Measurements from ENCODE around the gene RIOK2. TPM values are rescaled to one million over a fixed set of nuclear protein-coding genes. Genes with fewer than 3 reads are reported as not detected.

RIOK2 gene
- polyA plus RNA-seq (2012; ENCODE audit: insufficient read depth, insufficient read length, low read depth), result 58.1 TPM

- H3K9me3 ChIP-seq, result no peaks in the 10 kb centered on the region; the same call in 1 of the 2 replicates
- H3K36me3 ChIP-seq, result peaks cover 13% of the 10 kb centered on the region
- TF ChIP-seq CTCF (IDR thresholded peaks at IDR 0.05; ENCODE audit: low read depth, low read length), result no peak
- H3K4me3 ChIP-seq (ENCODE audit: low read depth, low read length), result peak within 1 kb of the TSS; percentile 74
- H3K4me1 ChIP-seq, result 0 out of 2 replicates have a peak, but pooled peaks cover 3% of the 10 kb centered on the region
- H3K27me3 ChIP-seq, result no peaks in the 10 kb centered on the region
- peak; percentile 96 for DNase-seq
Measured at GRCh38 chr5:97183100-97183929, at the start of gene RIOK2. Gene RIOK2, minus strand, starts transcription at chr5:97183247. Its CDS starts 56 bp downstream, at chr5:97183191.

DNA sequence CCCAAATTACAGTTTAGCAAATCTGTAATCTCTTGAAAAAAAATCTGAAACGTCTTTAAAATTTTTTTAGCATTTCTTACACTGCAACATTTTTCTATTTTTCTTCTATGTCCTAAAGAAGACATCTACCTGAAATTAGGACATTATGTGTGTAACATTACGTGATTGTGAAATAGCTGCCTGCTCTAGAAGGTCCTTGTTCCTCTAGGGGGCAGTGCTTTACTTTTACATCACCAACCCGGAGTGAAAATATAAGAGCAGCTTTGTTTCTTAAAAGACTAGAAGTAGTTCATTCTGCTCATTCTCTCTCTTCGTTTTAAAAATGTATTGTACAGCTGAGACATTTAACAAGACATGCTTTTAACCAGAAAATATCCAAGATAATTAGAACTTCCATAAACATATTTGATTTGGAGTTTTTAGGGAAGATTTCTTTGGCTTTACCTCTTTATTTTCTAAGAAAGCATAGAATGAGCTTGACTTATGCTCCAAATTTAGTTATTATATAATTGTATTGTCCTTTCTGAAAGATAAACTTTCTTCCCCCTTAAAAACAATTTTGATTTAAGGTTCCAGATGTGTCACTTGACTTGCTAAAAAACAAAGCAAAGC, 48.1 kb upstream of the RIOK2 start:
- no peaks in the 10 kb centered on the region for H3K36me3 ChIP-seq
- no peaks in the 10 kb centered on the region for H3K9me3 ChIP-seq
- peak; percentile 91 for TF ChIP-seq CTCF (IDR thresholded peaks at IDR 0.05; ENCODE audit: low read depth, low read length)
- no peak overlapping the region for H3K4me3 ChIP-seq (ENCODE audit: low read depth, low read length)
- DNase-seq, result peak; percentile 43
- H3K4me1 ChIP-seq, result no peaks in the 10 kb centered on the region
- H3K27me3 ChIP-seq, result no peaks in the 10 kb centered on the region

DNA sequence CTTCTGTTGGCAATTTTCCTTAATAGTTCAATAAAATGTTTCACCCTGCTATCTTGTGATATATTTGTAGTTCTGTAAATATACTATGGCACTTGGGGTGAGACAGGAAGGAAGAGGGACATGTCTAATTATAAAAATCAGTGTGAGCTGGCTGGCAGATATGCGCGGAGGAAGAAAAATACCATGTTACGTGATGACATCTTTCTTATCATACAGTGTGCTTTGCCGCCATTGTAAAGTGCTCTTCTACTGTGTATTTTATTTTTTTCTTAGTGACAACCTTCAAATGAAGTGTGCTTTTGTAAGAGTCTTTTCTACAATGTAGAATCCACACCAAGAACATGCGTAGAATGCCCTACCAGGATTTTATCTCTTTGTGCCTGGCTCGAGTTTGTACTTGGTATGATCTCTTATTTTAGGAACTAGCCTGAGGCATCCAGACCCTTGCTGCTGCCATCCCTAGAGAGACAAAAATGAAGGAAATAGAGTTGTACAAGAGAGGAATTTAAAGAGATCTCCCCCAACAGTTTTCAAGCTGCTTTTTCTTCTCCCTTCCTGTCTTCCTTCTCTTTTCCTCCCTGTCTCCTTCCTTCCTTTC, 46.7 kb upstream of the RIOK2 start:
- Histone ChIP-seq H3K36me3 (no peaks in the 10 kb centered on the region), H3K4me3 (ENCODE audit: low read depth, low read length) (no peak overlapping the region), H3K27me3 (no peaks in the 10 kb centered on the region), H3K9me3 (no peaks in the 10 kb centered on the region), H3K4me1 (no peaks in the 10 kb centered on the region)
- no peak for TF ChIP-seq CTCF (IDR thresholded peaks at IDR 0.05; ENCODE audit: low read depth, low read length)
- no peak for DNase-seq

GRCh38 chr5:97229196-97229595, 46.1 kb upstream of the RIOK2 start:
- no peak overlapping the region for H3K4me3 ChIP-seq (ENCODE audit: low read depth, low read length)
- DNase-seq, result no peak
- H3K4me1 ChIP-seq, result no peaks in the 10 kb centered on the region
- no peaks in the 10 kb centered on the region for H3K9me3 ChIP-seq
- H3K36me3 ChIP-seq, result no peaks in the 10 kb centered on the region
- TF ChIP-seq CTCF (IDR thresholded peaks at IDR 0.05; ENCODE audit: low read depth, low read length), result no peak
- no peaks in the 10 kb centered on the region for H3K27me3 ChIP-seq

GRCh38 chr5:97225222-97225621, 42.2 kb upstream of the RIOK2 start:
- no peak overlapping the region for H3K4me3 ChIP-seq (ENCODE audit: low read depth, low read length)

More at GRCh38 chr5:97225222-97225621, 42.2 kb upstream of the RIOK2 start:
- H3K27me3 ChIP-seq, result no peaks in the 10 kb centered on the region
- H3K36me3 ChIP-seq, result no peaks in the 10 kb centered on the region
- TF ChIP-seq CTCF (IDR thresholded peaks at IDR 0.05; ENCODE audit: low read depth, low read length), result no peak
- H3K4me1 ChIP-seq, result no peaks in the 10 kb centered on the region
- DNase-seq, result no peak
- no peaks in the 10 kb centered on the region for H3K9me3 ChIP-seq
